Activated CD4-positive, alpha-beta T cell treated with anti-CD3 and anti-CD28 coated beads for 24 hours (primary cell): ENCODE data around the gene RBM47.
"Not testable (repeated sequence)": the region's sequence is repeated elsewhere in the genome, so short reads cannot be mapped to it uniquely, and the experiment has no call there.

ENCODE experiments used
- DNase-seq, 2 donors: peaks; one replicate each; pipeline ENCODE4 v3.0.0-alpha.2; 2020; ENCODE audit warnings: low read depth in 2 of 2

Gene RBM47

GRCh38 chr4:40526741-40527140 is 102.9 kb downstream of the RBM47 start:
- DNase-seq, result no peak

DNA sequence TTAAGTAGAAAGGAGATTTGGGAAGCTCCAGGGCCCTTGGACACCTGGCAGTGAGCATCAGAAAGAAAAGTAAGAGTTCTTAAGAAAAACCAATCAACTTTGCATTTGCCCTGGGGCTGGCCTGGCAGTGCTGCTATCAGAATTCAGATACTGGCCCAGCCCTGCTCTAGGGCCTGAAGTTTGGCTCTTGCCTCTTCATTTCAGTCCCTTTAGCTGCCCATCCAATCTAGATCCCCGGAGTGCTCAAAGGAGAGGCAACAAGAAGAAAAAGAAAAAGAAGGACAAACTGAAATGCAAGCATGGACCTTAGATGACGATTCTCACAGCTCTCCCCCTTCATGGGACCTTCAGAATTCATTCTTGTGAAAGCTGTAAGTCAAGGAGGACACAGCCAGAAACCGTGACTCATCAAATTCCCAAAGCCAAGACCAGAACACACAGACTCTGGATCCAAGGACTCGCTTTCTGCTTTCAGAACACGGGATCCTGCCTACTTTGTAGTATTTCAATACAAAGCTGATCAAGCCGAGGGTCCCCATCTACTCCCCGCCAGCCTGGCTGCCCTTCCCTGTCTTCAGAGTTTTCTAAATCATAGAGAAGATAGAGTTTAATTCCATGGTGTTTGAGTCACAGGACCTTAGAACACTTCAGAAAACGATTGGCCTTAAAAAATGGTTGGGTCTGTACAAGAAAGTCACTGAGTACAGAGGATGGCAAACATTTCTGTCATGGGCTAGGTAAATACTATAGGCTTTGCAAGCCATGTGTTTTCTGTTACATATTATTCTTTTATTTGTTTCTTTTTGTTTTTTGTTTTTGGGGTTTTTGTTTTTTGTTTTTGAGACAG is 103.7 kb downstream of the RBM47 start:
- no peak for DNase-seq

DNA sequence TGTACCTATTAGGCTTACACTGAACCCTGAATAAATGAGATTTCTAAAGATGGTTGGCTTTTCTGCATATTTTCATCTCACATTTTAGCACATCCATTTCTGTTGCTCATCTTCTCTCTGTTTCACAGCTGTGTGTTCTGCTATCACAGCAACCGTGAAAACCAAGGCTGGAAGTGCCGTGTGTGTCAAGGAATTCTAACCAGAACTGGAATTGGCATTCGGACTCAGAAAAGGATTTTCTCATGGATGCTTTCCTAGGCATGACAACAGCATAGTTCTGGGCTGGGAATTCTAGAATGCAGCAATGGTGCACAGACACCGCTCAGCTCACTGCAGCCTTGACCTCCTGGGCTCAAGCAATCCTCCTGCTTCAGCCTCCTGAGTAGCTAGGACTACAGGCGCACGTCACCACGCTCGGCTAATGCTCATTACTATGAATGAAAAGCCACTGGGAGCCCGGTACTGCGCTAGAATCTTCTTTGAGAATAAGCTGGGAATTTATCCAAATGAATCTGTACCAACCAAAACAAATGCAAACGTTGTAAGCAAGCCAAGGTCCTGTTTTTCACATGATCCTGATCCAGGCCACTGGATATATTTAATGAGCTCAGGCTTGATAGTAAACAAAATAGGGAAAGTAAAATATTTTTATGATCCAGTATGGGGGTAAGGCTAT is 105.2 kb downstream of the RBM47 start:
- no peak for DNase-seq

DNA sequence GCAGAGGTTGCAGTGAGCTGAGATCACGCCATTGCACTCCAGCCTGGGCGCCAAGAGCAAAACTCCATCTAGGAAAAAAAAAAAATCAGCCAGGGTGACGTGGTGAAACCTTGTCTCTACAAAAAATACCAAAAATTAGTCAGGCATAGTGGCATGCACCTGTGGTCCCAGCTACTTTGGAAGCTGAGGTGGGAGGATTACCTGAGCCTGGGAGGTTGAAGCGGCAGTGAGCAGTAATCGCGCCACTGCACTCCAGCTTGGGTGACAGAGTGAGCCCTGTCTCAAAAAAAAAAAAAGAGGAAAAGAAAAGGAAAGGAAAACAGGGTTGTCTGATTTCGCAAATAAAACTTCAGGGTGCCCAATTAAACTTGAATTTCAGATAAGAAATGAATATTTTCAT is 106.1 kb downstream of the RBM47 start:
- DNase-seq, result no peak

DNA sequence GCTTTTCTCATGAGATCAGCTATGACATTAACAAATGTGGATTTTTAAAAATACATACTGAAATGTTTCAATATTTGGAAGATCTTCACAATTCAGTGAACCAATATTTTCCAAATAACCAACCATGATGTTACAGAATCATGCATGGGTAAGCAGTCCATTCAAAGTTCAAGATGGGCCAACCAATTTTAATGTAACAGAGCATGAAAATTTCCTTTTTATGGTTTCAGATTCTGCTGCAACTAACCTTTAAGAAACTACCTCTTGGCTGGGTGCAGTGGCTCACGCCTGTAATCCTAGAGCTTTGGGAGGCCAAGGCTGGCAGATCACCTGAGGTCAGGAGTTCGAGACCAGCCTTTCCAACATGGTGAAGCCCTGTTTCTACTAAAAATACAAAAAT is 107.7 kb downstream of the RBM47 start:
- no peak for DNase-seq

GRCh38 chr4:40520533-40520932 is 109.1 kb downstream of the RBM47 start:
- DNase-seq, result no peak

DNA sequence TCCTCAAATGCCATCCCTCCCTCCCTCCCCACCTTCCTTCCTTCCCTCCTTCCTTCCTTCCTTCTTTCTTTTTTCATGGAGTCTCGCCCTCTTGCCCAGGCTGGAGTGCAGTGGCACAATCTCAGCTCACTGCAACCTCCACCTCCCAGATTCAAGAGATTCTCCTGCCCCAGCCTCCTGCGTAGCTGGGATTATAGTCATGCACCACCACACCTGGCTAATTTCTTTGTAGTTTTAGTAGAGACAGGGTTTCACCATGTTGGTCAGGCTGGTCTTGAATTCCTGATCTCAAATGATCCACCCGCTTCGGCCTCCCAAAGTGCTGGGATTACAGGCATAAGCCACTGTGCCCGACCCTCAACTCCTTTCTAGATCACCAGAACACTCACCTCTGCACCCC is 112.6 kb downstream of the RBM47 start:
- DNase-seq, result not testable (repeated sequence)

GRCh38 chr4:40516651-40517050 is 113.0 kb downstream of the RBM47 start:
- DNase-seq, result no peak

DNA sequence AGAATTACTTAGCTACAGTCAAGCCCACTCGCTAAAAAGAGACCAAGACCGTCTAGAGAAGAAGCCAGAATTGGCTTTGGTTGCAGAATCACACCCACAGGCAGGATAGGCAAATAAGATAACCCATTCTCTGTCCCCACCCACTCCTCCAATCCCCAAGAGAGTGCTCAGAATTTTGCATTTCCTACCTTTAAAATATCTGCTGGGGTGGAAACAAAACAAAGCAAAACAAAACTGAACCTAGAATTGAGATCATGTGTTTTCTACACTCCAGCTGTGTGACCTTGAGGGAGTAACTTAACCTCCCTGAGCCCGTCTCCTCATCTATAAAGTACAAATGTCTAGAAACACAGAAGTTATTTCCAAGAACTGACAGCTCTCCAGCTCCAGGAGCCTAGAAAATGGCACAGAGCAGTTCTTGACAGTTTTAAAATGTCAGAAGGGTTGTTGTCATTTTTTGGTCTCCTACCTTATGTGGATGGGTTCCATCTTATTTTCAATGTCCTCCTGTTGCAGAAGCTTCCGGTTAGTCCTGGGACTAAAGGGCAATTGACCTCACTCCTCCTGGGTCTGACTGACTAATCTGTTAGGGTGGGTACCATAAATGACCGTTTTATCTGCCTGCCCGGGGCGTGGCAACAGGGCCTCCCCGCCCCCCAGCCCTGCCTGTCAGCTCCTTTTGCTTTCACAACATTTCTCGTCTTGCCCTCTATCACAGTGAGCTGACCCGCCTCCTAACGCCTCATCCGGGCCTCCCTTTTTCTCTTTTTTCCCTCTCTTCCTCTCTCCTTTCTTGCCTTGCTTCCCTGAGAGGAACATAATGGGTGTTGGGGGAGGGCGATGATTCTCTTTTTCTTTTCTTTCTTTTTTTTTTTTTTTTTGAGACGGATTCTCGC is 114.0 kb downstream of the RBM47 start:
- peak in 1 of 2 donors; percentile 7 for DNase-seq

DNA sequence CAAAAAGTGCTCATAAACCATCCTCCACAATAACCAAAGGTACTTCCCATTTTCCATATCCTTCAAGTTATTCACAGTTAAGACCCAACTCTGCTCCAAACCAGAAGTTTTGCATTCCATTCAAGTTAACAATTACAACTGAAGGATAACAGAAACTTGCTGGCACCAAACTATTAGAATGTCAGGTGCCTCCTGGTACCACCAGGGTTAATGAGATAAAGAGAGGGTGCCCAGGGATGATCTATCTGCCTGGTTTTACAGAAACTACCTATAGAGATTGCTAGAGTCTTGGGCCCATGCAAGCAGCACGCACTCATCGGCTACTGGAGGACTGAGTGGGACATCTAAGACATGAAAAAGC is 114.6 kb downstream of the RBM47 start:
- DNase-seq, result no peak

DNA sequence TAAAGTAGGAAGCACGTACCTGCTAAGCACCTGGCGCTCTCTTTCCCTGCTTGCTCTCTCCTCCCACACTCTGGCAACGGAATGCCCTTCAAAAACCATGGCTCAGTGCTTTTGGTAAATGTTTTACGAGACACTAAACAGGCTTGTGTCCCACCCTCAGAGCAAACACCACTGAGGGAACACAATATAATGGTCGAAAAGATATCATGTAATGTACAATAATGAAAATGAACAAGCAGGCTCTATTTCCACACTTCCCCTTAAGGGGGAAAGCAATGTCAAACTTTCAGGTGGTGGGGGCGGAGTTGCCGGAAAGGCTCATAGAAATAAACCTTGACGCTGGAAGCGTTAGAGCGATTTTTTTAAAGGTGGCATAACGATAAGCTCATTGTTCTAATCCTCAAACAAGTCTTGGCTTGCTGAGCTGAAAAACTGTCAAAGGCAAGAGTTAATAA is 115.1 kb downstream of the RBM47 start:
- no peak for DNase-seq

GRCh38 chr4:40511036-40511614 is 118.5 kb downstream of the RBM47 start:
- DNase-seq, result no peak

GRCh38 chr4:40507977-40508376 is 121.7 kb downstream of the RBM47 start:
- no peak for DNase-seq

- DNase-seq, result no peak
These were observed 123.2 kb downstream of the RBM47 start for GRCh38 chr4:40506492-40506891.

DNA sequence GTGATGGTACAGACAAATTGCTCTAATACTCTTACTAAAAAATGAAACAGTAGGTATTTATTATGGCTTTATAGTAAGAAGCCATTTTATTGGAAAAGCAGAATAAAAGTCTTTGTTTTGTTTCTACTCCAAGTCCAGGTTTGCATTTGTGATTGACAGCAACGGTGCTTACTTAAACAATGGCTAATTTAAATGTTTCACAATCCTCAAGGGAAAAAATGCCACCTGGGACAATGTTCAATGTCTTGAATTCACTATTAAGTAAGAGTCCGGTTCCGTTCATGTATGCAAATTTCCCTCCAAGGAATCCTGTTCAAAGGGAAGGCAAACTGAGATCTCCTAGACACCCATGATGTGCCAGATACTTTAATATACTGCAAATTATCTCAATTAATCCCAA is 123.6 kb downstream of the RBM47 start:
- DNase-seq, result no peak

DNA sequence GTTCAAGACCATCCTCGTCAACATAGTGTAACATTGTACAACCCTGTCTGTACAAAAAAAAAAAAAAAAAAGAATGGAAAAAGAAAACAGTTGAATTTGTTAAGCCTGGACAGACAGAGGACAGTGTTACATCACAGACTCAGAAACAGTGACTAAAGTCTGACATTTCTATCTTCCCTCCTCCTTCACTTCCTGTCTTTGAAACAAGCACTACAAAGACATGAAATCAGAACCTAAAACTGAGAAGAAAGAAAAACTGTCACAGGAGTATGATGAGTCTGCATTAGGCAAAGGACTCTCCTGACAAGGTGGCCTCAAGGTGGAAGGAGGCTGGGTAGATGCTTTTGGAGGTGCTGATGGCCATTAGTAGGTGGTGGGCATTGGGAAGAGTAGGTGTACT is 126.7 kb downstream of the RBM47 start:
- DNase-seq, result no peak

DNA sequence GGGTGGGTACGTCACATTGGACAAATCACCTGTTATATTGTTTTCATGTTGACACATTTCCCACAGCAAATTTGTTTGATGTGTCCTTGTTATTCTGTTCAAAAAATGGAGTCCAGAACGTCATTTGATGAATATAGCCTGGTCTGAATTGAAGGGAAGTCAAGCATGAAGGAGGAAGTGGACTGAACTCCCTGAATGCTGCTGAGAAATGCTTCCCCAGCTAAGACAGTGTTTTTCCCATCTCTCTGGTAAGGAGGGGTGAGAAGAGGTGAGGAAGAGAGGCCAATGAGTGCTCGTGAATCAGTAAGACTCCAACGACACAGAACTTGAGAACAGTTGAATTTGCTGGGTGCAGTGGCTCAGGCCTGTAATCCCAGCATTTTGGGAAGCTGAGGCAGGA is 127.4 kb downstream of the RBM47 start:
- no peak for DNase-seq

- no peak for DNase-seq
These were observed 128.9 kb downstream of the RBM47 start for GRCh38 chr4:40500781-40501180.

DNA sequence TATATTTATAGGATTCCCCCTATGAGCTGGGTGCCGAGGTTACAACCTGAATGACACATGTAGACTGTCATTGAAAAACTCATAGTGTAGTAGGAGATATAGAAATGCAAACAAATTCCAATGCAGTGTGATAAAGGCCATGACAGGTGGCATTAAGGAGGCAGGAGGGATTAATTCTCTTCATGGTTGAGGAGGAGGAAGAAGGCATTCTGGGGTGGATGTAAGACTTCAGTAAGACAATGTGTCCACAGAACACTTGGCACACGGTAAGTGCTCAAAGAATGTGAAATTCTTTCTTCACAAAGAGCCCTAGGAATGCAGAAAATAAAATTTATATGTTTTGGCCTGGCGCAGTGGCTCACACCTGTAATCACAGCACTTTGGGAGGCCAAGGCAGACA is 136.5 kb downstream of the RBM47 start:
- no peak for DNase-seq

DNA sequence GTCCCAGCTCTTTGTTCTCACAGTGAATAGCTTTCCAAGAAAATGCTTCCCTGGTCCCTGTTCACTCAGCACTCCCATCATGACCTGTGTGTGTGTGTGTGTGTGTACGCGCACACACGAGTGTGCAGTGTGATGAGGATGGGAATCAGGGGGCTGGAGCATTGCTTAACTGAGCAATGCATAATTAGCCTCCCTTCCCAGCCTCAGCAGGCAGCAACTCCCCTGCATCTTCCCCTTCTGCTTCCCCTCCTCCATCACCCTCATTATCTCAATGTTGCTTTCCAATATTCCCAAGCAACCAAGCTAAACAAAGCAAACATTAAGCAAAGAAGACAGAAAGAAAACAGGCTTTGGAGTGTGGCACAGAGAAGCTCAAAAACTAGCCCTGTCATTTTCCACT is 137.0 kb downstream of the RBM47 start:
- no peak for DNase-seq

DNA sequence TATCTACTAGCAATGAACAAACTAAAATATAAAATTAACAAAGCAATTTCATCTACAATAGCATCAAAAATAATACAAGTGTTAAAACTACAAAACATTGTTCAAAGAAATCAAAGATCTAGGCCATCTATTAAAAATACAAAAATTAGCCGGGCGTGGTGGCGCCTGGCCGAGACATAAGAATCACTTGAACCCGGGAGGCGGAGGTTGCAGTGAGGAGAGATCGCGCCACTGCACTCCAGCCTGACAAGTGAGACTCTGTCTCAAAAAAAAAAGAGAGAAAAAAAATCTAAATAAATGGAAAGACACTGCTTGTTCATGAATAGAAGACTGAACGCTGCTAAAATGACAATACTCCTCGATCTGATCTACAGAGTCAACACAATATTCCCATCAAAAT is 139.2 kb downstream of the RBM47 start:
- DNase-seq, result no peak

- no peak for DNase-seq
These were observed 139.7 kb downstream of the RBM47 start for GRCh38 chr4:40489961-40490360.
